Neural cell (in vitro differentiated cells): ENCODE data around the gene LMNB1. TPM values are rescaled to one million over a fixed set of nuclear protein-coding genes. Genes with fewer than 3 reads are reported as not detected.

Experiments used
- H2AFZ ChIP-seq: fragments of 200-600, 300-800 bp; sonication (generic), shearing (Covaris generic); 2 replicates; pipeline ENCODE4 v1.6.0; 2014; ENCODE audit warnings: low read depth, mild to moderate bottlenecking, antibody characterized with exemption, low read length, moderate library complexity
- H3F3A ChIP-seq: fragments of 200-600 bp; shearing (Covaris generic); 2 replicates; pipeline ENCODE4 v1.6.1; 2016; ENCODE audit warnings: mild to moderate bottlenecking, moderate library complexity, mixed read lengths, antibody characterized with exemption, low read length; ENCODE audit not compliant: insufficient read depth, poor library complexity, severe bottlenecking
- H3K27ac ChIP-seq: fragments of 200-600, 300-800 bp; sonication (generic), shearing (Covaris generic); 2 replicates; pipeline ENCODE4 v1.5.1; 2014; ENCODE audit warnings: mild to moderate bottlenecking, low read length, moderate library complexity
- H3K27me3 ChIP-seq: fragments of 300-800, 200-600 bp; sonication (generic), shearing (Covaris generic); 2 replicates; pipeline ENCODE4 v1.6.0; 2014; ENCODE audit warnings: mild to moderate bottlenecking, low read depth, low read length, moderate library complexity; ENCODE audit not compliant: insufficient read depth
- H3K36me3 ChIP-seq: fragments of 300-800, 200-600 bp; sonication (generic), shearing (Covaris generic); 2 replicates; pipeline ENCODE4 v1.5.1; 2014; ENCODE audit warnings: mild to moderate bottlenecking, antibody characterized with exemption, low read length, moderate library complexity; ENCODE audit not compliant: insufficient read depth
- H3K4me2 ChIP-seq: fragments of 300-800, 200-600 bp; sonication (generic), shearing (Covaris generic); 2 replicates; pipeline ENCODE4 v1.6.0; 2014; ENCODE audit warnings: mild to moderate bottlenecking, low read length
- H3K4me3 ChIP-seq: fragments of 300-800, 200-600 bp; sonication (generic), shearing (Covaris generic); 2 replicates; pipeline ENCODE4 v1.5.1; 2014; ENCODE audit warnings: mild to moderate bottlenecking, low read length, moderate library complexity
- H3K79me2 ChIP-seq: fragments of 200-600 bp; shearing (Covaris generic); replicated peaks from 2 replicates; pipeline ENCODE4 v1.6.0; 2014; ENCODE audit warnings: mild to moderate bottlenecking, low read length, moderate library complexity; ENCODE audit not compliant: insufficient read depth
- H3K9ac ChIP-seq: fragments of 300-800, 200-600 bp; sonication (generic), shearing (Covaris generic); 2 replicates; pipeline ENCODE4 v1.6.1; 2016; ENCODE audit warnings: mild to moderate bottlenecking, low read length, mixed read lengths
- H3K9me2 ChIP-seq: fragments of 200-600 bp; shearing (Covaris generic); 2 replicates; pipeline ENCODE4 v1.6.1; 2016; ENCODE audit warnings: mild to moderate bottlenecking, low read length, mixed read lengths; ENCODE audit not compliant: insufficient read depth
- H3K9me3 ChIP-seq: fragments of 200-600, 300-800 bp; sonication (generic), shearing (Covaris generic); 2 replicates; pipeline ENCODE4 v1.6.1; 2016; ENCODE audit warnings: mild to moderate bottlenecking, mixed run types, low read length, moderate library complexity, mixed read lengths
- H4K20me1 ChIP-seq: fragments of 200-600 bp; shearing (Covaris generic); 2 replicates; pipeline ENCODE4 v1.6.1; 2016; ENCODE audit warnings: mild to moderate bottlenecking, mixed run types; ENCODE audit not compliant: insufficient read depth
- EP300 ChIP-seq: fragments of 450-650 bp; conservative IDR thresholded peaks from 2 replicates; pipeline ENCODE4 v1.6.1; 2014; ENCODE audit warnings: antibody characterized with exemption, mild to moderate bottlenecking, moderate library complexity; ENCODE audit not compliant: poor library complexity, severe bottlenecking
- EZH2 ChIP-seq: fragments of 200-600, 300-800 bp; shearing (Covaris generic), sonication (generic); IDR thresholded peaks from 2 replicates; pipeline ENCODE4 v1.6.1; 2014; ENCODE audit warnings: antibody characterized with exemption, low read length, borderline replicate concordance, mild to moderate bottlenecking; ENCODE audit not compliant: insufficient read depth, poor library complexity, severe bottlenecking
- MXI1 ChIP-seq: fragments of 450-650 bp; conservative IDR thresholded peaks from 2 replicates; pipeline ENCODE4 v1.6.1; 2014; ENCODE audit warnings: antibody characterized with exemption, mild to moderate bottlenecking; ENCODE audit not compliant: poor library complexity, severe bottlenecking
- POLR2AphosphoS5 ChIP-seq: IDR thresholded peaks from 2 replicates; pipeline ENCODE4 v1.6.1; 2012
- RAD21 ChIP-seq: fragments of 450-650 bp; conservative IDR thresholded peaks from 2 replicates; pipeline ENCODE4 v1.6.1; 2014; ENCODE audit warnings: antibody characterized with exemption, mild to moderate bottlenecking, moderate library complexity
- SMC3 ChIP-seq: fragments of 450-650 bp; conservative IDR thresholded peaks from 2 replicates; pipeline ENCODE4 v1.6.1; 2014; ENCODE audit warnings: antibody characterized with exemption, mild to moderate bottlenecking, moderate library complexity; ENCODE audit not compliant: poor library complexity
- TAF1 ChIP-seq: IDR thresholded peaks from 2 replicates; pipeline ENCODE4 v1.6.1; 2012; ENCODE audit warnings: low read depth
- polyA plus RNA-seq: library from polyadenylated mRNA; depleted of rRNA; stranded (reverse); fragments of >200 nt; gene quantifications from 2 replicates; pipeline ENCODE4 v1.2.3, GENCODE V29; 2014
- TF ChIP-seq, protein P1 (sequence below): fragments of 450-650 bp; IDR thresholded peaks from 2 replicates; pipeline ENCODE4 v1.5.1; 2014; ENCODE audit warnings: antibody characterized with exemption, mild to moderate bottlenecking, moderate library complexity; ENCODE audit not compliant: poor library complexity, severe bottlenecking
- TF ChIP-seq, protein P2 (sequence below): IDR thresholded peaks from 2 replicates; pipeline ENCODE4 v1.6.1; 2012; ENCODE audit warnings: borderline replicate concordance

The LMNB1 gene
- polyA plus RNA-seq, 1 donor from 2014 or later: 91.0 TPM

GRCh38 chr5:126799780-126800179 is 22.8 kb downstream of the LMNB1 start:
- H3F3A ChIP-seq: no peaks in the 10 kb centered on the region
- no peak overlapping the region for H3K4me3 ChIP-seq
- no peak overlapping the region for H3K9ac ChIP-seq
- H3K36me3 ChIP-seq: no peaks in the 10 kb centered on the region
- H3K9me3 ChIP-seq: no peaks in the 10 kb centered on the region
- H3K4me2 ChIP-seq: no peak overlapping the region
- no peak overlapping the region for H2AFZ ChIP-seq
- H3K79me2 ChIP-seq: peaks cover 86% of the 10 kb centered on the region
- H3K27ac ChIP-seq: no peak overlapping the region
- H4K20me1 ChIP-seq: no peaks in the 10 kb centered on the region
- TF ChIP-seq EZH2: no peak
- TF ChIP-seq TAF1: no peak
- TF ChIP-seq, protein P1, sequence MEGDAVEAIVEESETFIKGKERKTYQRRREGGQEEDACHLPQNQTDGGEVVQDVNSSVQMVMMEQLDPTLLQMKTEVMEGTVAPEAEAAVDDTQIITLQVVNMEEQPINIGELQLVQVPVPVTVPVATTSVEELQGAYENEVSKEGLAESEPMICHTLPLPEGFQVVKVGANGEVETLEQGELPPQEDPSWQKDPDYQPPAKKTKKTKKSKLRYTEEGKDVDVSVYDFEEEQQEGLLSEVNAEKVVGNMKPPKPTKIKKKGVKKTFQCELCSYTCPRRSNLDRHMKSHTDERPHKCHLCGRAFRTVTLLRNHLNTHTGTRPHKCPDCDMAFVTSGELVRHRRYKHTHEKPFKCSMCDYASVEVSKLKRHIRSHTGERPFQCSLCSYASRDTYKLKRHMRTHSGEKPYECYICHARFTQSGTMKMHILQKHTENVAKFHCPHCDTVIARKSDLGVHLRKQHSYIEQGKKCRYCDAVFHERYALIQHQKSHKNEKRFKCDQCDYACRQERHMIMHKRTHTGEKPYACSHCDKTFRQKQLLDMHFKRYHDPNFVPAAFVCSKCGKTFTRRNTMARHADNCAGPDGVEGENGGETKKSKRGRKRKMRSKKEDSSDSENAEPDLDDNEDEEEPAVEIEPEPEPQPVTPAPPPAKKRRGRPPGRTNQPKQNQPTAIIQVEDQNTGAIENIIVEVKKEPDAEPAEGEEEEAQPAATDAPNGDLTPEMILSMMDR: no peak
- TF ChIP-seq, protein P2, sequence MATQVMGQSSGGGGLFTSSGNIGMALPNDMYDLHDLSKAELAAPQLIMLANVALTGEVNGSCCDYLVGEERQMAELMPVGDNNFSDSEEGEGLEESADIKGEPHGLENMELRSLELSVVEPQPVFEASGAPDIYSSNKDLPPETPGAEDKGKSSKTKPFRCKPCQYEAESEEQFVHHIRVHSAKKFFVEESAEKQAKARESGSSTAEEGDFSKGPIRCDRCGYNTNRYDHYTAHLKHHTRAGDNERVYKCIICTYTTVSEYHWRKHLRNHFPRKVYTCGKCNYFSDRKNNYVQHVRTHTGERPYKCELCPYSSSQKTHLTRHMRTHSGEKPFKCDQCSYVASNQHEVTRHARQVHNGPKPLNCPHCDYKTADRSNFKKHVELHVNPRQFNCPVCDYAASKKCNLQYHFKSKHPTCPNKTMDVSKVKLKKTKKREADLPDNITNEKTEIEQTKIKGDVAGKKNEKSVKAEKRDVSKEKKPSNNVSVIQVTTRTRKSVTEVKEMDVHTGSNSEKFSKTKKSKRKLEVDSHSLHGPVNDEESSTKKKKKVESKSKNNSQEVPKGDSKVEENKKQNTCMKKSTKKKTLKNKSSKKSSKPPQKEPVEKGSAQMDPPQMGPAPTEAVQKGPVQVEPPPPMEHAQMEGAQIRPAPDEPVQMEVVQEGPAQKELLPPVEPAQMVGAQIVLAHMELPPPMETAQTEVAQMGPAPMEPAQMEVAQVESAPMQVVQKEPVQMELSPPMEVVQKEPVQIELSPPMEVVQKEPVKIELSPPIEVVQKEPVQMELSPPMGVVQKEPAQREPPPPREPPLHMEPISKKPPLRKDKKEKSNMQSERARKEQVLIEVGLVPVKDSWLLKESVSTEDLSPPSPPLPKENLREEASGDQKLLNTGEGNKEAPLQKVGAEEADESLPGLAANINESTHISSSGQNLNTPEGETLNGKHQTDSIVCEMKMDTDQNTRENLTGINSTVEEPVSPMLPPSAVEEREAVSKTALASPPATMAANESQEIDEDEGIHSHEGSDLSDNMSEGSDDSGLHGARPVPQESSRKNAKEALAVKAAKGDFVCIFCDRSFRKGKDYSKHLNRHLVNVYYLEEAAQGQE: no peak
- TF ChIP-seq MXI1: no peak
- TF ChIP-seq RAD21: no peak
- TF ChIP-seq POLR2AphosphoS5: no peak
- TF ChIP-seq EP300: no peak
- H3K9me2 ChIP-seq: no peaks in the 10 kb centered on the region
- H3K27me3 ChIP-seq: no peaks in the 10 kb centered on the region

DNA sequence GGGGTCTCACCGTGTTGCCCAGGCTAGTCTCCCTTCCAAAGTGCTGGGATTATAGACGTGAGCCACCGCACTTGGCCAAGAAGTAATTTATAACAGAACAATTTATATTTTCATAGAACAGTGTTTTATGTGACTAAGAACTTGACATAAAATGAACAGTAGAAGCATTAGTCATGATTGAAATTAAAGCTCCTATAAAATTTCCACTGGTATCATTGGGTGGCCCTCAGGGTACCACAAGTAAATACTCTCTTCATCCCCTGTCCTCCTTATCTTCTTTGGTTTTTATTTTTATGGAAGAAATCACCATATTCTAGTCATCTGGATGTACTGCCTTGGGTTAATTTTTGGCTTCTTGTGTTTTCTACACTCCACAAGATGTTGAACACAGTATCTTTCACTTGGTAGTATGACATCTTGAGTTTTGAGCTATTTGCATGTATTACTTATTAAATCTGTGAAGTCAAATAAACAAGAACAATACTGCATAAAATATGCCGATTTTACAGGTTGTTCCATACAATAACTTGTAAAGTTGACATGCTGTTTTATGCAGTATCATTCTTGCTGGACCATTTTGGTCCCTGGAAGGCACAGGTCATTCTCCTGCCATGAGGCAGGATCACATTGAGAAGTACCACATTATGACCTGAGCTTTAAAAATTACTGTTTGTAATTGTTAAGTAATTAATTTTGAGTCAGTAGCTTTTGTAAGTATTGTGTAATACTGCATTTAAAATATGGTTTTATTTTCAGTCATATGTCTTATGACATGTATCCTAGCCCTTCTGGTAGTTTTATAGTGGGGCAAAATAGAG is 24.4 kb downstream of the LMNB1 start:
- TF ChIP-seq RAD21 (no peak), SMC3 (no peak), EZH2 (no peak), EP300 (no peak), TAF1 (no peak), MXI1 (no peak), POLR2AphosphoS5 (no peak)
- TF ChIP-seq, protein P2: no peak
- TF ChIP-seq, protein P1: no peak
- peaks cover 80% of the 10 kb centered on the region for H3K79me2 ChIP-seq
- H4K20me1 ChIP-seq: no peaks in the 10 kb centered on the region
- no peak overlapping the region for H3K9ac ChIP-seq
- no peak overlapping the region for H3K27ac ChIP-seq
- H3K36me3 ChIP-seq: no peaks in the 10 kb centered on the region
- no peaks in the 10 kb centered on the region for H3F3A ChIP-seq
- H3K4me2 ChIP-seq: no peak overlapping the region
- H3K4me3 ChIP-seq: no peak overlapping the region
- H3K9me3 ChIP-seq: no peaks in the 10 kb centered on the region
- no peak overlapping the region for H2AFZ ChIP-seq
- H3K27me3 ChIP-seq: no peaks in the 10 kb centered on the region
- no peaks in the 10 kb centered on the region for H3K9me2 ChIP-seq
